Natural killer cell (primary cell): ENCODE measurements around the gene GPR146. TPM values are rescaled to one million over a fixed set of nuclear protein-coding genes. Genes with fewer than 3 reads are reported as not detected.

Source experiments
- ATAC-seq, 3 donors: fragments of 150-1000 bp in 2 of 3; fragments of 200-7000 bp in 1 of 3; cut with Tn5 transposase; 1 replicate in 1 of 3; 2 replicates in 2 of 3; pipeline ENCODE4 v1.10.0; 2021; ENCODE audit warnings: mild to moderate bottlenecking in 2 of 3, moderate library complexity in 2 of 3
- DNase-seq, 2 donors: peaks; one replicate each; pipeline versions ENCODE4 v3.0.0 to v3.0.0-alpha.2; 2013 to 2021; ENCODE audit warnings: mixed read lengths in 1 of 2
- H3K27ac ChIP-seq: one replicate; pipeline ENCODE4 v1.5.1; 2013; ENCODE audit warnings: mild to moderate bottlenecking, low read length
- H3K27me3 ChIP-seq: one replicate; pipeline ENCODE4 v1.6.1; 2013; ENCODE audit warnings: low read length; ENCODE audit not compliant: control insufficient read depth, insufficient read depth
- H3K36me3 ChIP-seq: one replicate; pipeline ENCODE4 v1.6.1; 2013; ENCODE audit warnings: low read length; ENCODE audit not compliant: control insufficient read depth, insufficient read depth
- H3K4me1 ChIP-seq: one replicate; pipeline ENCODE4 v1.6.1; 2013; ENCODE audit warnings: low read length; ENCODE audit not compliant: control insufficient read depth, insufficient read depth
- H3K4me3 ChIP-seq: one replicate; pipeline ENCODE4 v1.5.1; 2013; ENCODE audit warnings: low read length
- H3K9me3 ChIP-seq: one replicate; pipeline ENCODE4 v1.6.1; 2013; ENCODE audit warnings: low read length; ENCODE audit not compliant: control insufficient read depth, insufficient read depth
- H3K27ac Mint-ChIP-seq, 2 donors: one replicate each; pipeline ENCODE4 v1.8.0; 2022; ENCODE audit warnings: mild to moderate bottlenecking in 2 of 2, mixed read lengths in 2 of 2, moderate library complexity in 1 of 2
- H3K27me3 Mint-ChIP-seq, 2 donors: one replicate each; pipeline ENCODE4 v1.8.0; 2022; ENCODE audit warnings: low read depth in 2 of 2, mixed read lengths in 2 of 2
- H3K36me3 Mint-ChIP-seq: one replicate; pipeline ENCODE4 v1.8.0; 2022; ENCODE audit warnings: mixed read lengths
- H3K4me1 Mint-ChIP-seq, 2 donors: one replicate each; pipeline ENCODE4 v1.8.0; 2022; ENCODE audit warnings: mixed read lengths in 2 of 2
- H3K4me3 Mint-ChIP-seq: one replicate; pipeline ENCODE4 v1.8.0; 2022; ENCODE audit warnings: mild to moderate bottlenecking, moderate library complexity, mixed read lengths
- H3K9me3 Mint-ChIP-seq, 2 donors: one replicate each; pipeline ENCODE4 v1.8.0; 2022; ENCODE audit warnings: mixed read lengths in 2 of 2
- WGBS: methylation state at CpG from one replicate; pipeline ENCODE4 v1.1.7; 2013; ENCODE audit warnings: missing lambda C conversion rate; ENCODE audit not compliant: insufficient coverage; 5-methylcytosine and 5-hydroxymethylcytosine counted together
- intact Hi-C: fragments of 100-400 bp; cut with micrococcal nuclease; formaldehyde crosslinking; loops from one replicate; pipeline ENCODE4 v1.14.2; 2022
- total RNA-seq, 4 donors: library from RNA; stranded (reverse); fragments of 120-200 nt in 1 of 4; gene quantifications; one replicate each; pipeline versions ENCODE4 v1.2.3 to v1.2.4, GENCODE V29; 2013 to 2022
- TF ChIP-seq, protein P1 (sequence below): fragments of 200-600 bp; IDR thresholded peaks from one replicate; pipeline ENCODE4 v1.8.0; 2022; ENCODE audit warnings: antibody characterized with exemption

Gene GPR146
- total RNA-seq, 3 donors from 2014 or later (not counting 1 experiment from before 2014, with no cell fraction given) = 2.3 to 4.5 (median 2.5) TPM

DNA sequence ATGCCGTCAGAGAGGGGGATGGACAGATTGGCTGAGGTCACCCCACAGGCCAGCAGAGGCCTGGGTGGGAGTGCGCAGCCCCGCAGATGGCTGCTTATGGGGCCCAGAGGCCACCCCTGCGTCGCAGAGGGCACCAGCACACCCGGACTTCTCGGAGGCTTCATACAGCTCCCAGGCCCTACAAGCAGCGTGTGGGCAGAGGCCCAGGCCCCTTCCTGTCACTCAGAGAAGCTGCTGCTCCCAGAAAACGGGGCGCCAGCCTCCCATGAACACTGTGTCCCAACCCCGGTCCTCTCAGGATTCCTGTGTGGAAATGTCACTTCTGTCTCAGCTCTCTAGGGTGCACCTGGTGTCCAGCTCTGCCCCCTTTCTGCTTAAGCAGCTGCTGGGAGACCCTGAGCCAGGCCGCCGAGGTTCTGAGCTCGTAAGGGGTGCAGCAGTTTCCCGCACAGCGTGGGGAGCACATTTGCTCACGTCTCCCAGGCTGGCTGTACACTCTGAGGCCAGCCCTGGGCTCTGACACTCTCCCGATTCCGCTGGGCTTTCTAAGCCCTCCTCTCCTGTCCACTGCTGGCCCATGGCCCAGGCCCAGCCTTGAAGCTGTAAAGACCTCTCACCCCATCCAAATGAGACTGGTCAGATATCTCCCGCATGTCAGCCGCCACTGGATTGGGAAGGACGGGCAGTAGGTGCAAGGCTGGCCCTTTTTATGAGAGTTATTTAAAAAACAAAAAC is 6.8 kb downstream of the GPR146 start:
- Mint-ChIP-seq H3K4me1 (peaks cover 0 to 20% of the 10 kb centered on the region in 2 donors), H3K27me3 (peaks cover 0 to 14% of the 10 kb centered on the region in 2 donors), H3K4me3 (no peak overlapping the region), H3K27ac (no peak overlapping the region), H3K9me3 (no peaks in the 10 kb centered on the region), H3K36me3 (no peaks in the 10 kb centered on the region)
- WGBS = 95% methylated on average over 22 of the region's 22 CpGs
- H3K36me3 ChIP-seq = no peaks in the 10 kb centered on the region
- intact Hi-C loops = no loop called here
- H3K27ac ChIP-seq = no peak overlapping the region
- H3K9me3 ChIP-seq = no peaks in the 10 kb centered on the region
- DNase-seq (no peak), ATAC-seq (no peak)
- TF ChIP-seq, protein P1, sequence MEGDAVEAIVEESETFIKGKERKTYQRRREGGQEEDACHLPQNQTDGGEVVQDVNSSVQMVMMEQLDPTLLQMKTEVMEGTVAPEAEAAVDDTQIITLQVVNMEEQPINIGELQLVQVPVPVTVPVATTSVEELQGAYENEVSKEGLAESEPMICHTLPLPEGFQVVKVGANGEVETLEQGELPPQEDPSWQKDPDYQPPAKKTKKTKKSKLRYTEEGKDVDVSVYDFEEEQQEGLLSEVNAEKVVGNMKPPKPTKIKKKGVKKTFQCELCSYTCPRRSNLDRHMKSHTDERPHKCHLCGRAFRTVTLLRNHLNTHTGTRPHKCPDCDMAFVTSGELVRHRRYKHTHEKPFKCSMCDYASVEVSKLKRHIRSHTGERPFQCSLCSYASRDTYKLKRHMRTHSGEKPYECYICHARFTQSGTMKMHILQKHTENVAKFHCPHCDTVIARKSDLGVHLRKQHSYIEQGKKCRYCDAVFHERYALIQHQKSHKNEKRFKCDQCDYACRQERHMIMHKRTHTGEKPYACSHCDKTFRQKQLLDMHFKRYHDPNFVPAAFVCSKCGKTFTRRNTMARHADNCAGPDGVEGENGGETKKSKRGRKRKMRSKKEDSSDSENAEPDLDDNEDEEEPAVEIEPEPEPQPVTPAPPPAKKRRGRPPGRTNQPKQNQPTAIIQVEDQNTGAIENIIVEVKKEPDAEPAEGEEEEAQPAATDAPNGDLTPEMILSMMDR = no peak
- peaks cover 3% of the 10 kb centered on the region for H3K27me3 ChIP-seq
- H3K4me1 ChIP-seq = peaks cover 34% of the 10 kb centered on the region
- no peak overlapping the region for H3K4me3 ChIP-seq

DNA sequence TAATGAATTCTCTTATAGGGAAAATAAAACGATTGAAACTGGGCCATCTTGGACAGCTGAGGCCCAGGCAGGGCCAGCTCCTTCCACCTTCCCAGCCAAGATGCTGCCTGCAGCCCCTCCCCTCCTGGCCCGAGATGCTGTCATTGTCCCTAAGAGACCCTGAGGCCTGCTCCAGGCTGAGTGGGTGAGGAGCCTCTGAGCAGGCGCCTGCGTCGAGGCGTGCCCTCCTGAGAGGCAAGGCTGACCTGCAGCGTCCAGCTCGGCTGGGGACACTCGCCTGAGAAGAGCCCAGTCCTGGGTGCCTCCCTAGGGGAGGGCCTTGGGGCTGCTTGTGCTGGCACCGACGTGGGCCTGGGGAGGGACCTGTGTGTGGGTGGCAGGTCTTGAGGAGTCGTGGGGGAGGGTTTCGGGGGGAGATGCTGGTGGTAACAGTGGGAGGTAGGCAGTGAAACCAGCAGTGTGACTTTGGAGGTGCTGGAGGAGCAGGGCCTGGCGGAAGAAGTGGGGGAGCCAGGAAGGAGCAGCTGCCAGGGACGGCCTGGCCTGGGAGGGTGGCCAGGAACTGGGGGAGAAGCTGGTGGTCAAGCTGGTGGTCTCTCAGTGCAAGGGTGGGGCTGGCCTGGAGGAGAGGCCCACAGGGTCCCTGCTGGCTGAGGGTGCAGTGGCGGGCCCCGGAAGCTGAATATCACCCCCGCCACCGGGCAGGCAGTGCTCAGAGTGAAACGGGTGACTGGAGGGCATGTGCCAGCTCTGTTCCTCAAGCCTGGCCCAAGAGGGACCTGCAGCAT is 7.9 kb downstream of the GPR146 start:
- Histone ChIP-seq H3K4me3 (no peak overlapping the region), H3K27me3 (peaks cover 3% of the 10 kb centered on the region), H3K4me1 (peaks cover 33% of the 10 kb centered on the region), H3K27ac (no peak overlapping the region), H3K9me3 (no peaks in the 10 kb centered on the region), H3K36me3 (no peaks in the 10 kb centered on the region)
- DNase-seq (no peak), ATAC-seq (no peak)
- H3K27me3 Mint-ChIP-seq = peaks cover 0 to 14% of the 10 kb centered on the region in 2 donors
- WGBS = 86% methylated on average over 20 of the region's 20 CpGs
- no peaks in the 10 kb centered on the region for H3K36me3 Mint-ChIP-seq
- TF ChIP-seq, protein P1 = no peak
- H3K9me3 Mint-ChIP-seq = no peaks in the 10 kb centered on the region
- H3K4me3 Mint-ChIP-seq = no peak overlapping the region
- H3K4me1 Mint-ChIP-seq = peaks cover 0 to 24% of the 10 kb centered on the region in 2 donors
- intact Hi-C loops = no loop called here
- H3K27ac Mint-ChIP-seq = no peak overlapping the region

DNA sequence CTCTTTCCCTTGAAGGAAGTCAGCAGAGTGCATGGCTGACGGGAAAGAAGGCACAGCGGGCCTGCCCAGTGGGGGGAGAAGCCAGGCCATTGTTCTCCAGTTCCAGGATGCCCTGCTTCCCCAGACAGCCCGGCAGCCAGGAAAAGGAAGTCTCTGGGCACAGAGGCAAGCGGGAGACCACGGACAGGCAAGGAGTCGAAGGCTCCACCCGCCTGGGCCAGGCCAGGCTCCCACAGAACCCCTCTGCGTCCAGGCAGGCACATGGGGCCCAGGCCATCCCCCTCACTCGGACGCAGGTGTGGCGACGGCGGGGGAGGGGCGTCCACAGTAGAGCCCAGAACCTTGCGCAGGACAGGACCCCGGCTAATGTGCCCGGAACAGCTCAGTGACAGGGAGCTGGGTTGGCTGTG is 8.7 kb downstream of the GPR146 start:
- Mint-ChIP-seq H3K27me3 (peaks cover 0 to 14% of the 10 kb centered on the region in 2 donors), H3K9me3 (no peaks in the 10 kb centered on the region), H3K36me3 (no peaks in the 10 kb centered on the region), H3K4me1 (peaks cover 0 to 24% of the 10 kb centered on the region in 2 donors), H3K4me3 (no peak overlapping the region), H3K27ac (no peak overlapping the region)
- H3K4me3 ChIP-seq = no peak overlapping the region
- WGBS = 79% methylated on average over 17 of the region's 17 CpGs
- DNase-seq = no peak
- H3K27me3 ChIP-seq = peaks cover 3% of the 10 kb centered on the region
- intact Hi-C loops = no loop called here
- no peak for ATAC-seq
- peaks cover 33% of the 10 kb centered on the region for H3K4me1 ChIP-seq
- no peak overlapping the region for H3K27ac ChIP-seq
- no peaks in the 10 kb centered on the region for H3K9me3 ChIP-seq
- TF ChIP-seq, protein P1 = no peak
- H3K36me3 ChIP-seq = no peaks in the 10 kb centered on the region
